Activated CD4-positive, alpha-beta T cell treated with anti-CD3 and anti-CD28 coated beads, Interleukin-2, Interleukin-6, amounts not matched to agents 100 ng/mL and 50 ng/mL, durations not matched to agents 16 hours and 8 hours (primary cell): ENCODE measurements around the gene MORC1.

Source experiments
- DNase-seq: peaks from one replicate; pipeline ENCODE4 v3.0.0-alpha.2; 2020

Gene MORC1

DNA sequence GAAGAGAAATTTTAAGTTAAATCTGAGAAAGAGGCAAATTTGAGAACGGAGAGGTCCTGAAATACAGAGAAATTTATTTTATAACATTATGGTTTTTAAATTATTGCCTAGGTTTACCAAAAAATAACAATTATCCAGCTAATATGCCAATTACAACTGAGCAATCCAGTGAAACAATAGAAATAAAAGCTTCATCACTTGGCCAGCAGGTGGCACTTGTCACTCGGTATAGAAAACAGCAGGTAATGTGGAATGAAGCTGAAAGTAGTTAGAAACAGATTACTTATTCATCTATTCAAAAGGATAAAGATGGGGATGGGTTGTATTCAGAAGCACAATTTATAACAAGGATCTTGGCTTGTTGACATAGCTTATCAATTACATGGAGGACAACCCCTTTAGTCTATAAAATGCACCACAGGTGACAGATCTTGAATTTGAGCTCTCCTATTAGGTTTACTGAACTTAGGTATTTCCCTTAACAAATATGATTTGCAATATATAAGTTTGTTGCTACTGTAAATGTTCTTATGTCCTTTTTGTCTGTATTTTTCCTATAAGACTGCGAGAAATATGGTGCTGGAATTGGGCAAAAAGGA, 94.2 kb downstream of the MORC1 start:
- peak; percentile 48 for DNase-seq

DNA sequence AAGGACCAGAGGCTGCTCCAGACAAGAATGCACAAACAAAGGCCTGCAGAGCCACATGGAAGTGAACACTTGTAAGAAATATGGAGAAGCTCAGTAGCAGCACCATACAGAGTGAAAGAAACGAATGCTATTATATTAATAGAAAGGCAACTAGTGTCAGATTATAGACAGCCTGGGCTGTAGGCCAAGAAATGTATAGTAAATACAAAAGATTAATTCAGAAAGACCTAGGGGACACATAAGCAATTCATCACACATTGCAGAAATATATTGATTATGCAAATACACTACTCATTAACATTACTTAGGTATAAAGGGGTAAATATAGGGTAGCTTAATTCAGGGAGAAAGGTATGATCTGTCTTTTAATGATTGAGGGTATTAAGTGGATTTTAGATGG, 94.8 kb downstream of the MORC1 start:
- DNase-seq, result no peak

DNA sequence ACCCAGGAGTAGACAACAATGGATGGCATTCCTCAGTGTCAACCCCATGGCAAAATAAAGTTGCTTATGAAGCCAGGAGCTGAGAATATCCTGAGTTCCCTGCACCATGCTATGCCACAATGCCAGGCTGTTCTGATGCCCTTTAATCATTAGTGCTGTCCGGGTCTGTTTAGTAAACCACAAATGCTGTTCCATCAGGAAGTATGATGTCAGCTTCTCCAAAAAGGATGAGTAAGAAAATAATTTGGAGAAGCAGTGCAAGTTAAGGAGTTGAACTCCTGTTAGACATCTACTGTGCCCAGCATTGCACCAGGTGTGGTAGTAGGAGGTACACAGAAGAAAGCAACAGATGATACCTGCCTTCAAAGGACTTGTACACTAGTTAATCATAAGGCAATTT, 96.4 kb downstream of the MORC1 start:
- DNase-seq, result no peak

- DNase-seq, result no peak
Measured at GRCh38 chr3:109018828-109019227, 99.1 kb downstream of the MORC1 start.

DNA sequence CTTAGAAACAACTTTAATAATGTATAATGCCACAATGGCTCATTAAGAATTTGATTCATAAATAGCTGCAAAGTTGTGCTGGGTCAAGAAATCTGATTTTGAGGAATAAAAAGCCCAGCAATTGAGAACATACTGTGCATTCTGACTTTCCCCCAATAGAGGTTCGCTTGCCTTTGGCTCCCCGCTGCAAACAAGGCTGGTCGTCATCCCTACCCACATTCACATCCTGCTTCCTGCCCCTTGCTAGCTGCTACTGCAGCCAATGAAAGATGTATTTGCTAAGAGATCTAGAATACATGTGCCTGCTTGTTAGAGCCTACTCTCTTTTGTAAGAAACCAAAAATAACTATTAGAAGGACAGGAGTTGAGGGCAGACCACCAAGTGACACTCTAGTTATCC, 112.5 kb downstream of the MORC1 start:
- no peak for DNase-seq

DNA sequence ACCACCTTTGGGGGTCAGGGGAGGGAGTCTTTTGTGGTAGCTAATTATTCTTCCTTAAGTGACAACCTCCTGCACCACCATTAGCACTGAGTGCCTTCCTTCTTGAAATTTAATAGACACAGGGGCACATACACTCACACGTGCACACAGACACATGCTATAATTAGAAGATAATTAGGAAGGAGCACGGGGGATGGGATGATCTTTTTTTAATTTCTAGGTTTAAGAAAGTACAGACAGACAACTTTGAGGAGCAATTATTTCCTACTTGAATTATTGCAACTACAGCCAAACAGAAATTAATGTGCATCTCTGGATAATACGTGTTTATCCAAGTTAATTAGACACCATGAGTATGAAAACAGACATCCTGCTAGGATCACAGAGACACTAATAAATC, 119.5 kb downstream of the MORC1 start:
- DNase-seq, result no peak

GRCh38 chr3:108985844-108986243, 132.1 kb downstream of the MORC1 start:
- no peak for DNase-seq

DNA sequence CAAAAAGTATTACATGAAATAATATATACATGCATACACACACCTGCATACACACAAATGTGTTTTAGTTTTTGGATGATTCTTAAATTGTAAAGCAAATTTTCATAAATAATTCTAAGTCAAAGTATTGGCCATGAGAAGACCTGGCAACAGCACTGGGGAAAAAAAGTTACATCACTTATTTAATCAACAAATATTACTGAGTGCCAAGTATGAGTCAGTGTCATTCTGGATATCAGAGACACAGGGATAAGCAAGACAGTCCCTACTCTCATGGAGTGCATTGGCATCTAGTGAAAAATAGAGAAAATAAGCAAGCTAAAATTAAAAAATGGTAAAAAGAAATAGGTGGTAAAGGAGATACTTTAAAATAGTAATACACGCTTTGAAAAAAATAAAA, 134.9 kb downstream of the MORC1 start:
- no peak for DNase-seq

DNA sequence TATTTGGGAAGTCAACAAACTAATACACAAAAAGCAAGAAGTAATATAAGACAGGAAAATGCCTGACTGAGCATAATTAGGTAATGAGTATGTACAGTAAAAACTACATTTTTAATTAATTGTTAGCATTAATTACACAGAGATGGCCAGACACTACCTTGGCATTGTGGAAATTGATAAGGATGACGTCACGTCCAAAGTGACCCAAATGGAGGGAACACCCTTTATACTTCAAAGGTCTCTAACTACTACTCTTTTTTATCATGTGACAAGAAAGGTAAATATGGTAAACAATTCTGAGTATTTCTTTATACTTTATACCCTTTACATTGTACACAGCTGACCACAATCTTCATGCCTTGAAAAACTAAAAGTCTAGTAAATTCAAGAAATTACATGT, 141.9 kb downstream of the MORC1 start:
- DNase-seq, result no peak

GRCh38 chr3:108973019-108973418, 144.9 kb downstream of the MORC1 start:
- no peak for DNase-seq

DNA sequence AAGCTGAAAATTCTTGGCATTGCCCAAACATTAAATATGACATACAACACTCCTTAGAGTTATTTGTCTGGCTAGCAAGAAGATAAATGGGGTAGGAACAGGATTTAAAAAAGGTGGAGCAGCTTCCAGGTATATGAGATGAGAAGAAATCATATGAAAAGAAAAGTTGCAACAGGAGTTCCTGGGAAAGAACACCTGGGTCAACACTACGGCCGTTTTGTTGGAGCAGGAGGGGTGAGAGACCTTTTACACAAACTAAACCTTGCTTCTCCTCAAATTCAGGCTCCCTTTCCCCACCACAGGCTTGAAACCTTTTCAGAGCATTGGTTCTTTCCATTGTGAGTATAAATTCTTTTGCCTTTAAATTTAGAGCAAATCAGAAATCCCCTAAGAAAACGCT, 145.5 kb downstream of the MORC1 start:
- DNase-seq, result no peak

DNA sequence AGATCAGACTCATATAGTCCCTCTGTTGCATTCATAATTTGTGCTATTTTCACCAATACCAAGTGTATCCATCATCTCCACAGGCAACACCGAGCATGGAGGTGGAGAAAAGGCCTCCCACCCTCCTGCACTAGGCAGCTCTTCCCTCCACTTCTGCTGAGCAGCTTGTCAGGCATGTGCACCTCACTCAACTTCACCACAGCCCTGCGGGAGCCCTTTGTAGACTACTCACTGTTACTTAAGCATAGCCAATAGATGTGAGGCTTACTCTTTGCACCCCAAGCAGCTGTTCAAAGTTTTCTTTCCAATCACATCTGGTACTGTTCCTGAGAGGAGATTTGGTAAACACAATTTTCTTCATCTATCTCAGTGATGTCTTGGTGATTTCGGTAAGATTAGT, 147.4 kb downstream of the MORC1 start:
- DNase-seq, result no peak

- peak; percentile 15 for DNase-seq
Measured at GRCh38 chr3:108966773-108967172, 151.2 kb downstream of the MORC1 start.

DNA sequence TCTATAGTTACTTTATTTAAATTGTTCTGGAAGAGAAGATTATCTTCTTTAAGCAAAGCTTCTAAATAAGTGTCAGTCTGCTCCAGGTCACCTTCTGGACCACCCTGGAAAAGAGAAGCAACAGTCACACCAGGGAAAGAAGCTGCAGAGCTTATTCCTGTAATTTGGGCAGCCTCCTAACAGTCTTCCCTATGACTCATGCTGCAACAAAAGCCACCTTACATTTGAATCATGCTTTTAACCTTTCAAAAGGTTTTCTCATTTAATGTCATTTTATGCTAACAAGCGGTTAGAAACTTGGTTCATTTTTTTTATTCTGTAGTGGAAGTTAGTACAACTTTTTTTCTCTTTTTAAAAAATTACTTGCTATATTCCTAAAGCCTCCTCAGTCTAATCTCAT, 158.9 kb downstream of the MORC1 start:
- peak; percentile 4 for DNase-seq

GRCh38 chr3:108953700-108954099, 164.2 kb downstream of the MORC1 start, which contains the start of gene GUCA1C:
Gene GUCA1C (minus strand): TSS chr3:108953879. CDS start chr3:108953762, 117 bp downstream.
- no peak for DNase-seq

DNA sequence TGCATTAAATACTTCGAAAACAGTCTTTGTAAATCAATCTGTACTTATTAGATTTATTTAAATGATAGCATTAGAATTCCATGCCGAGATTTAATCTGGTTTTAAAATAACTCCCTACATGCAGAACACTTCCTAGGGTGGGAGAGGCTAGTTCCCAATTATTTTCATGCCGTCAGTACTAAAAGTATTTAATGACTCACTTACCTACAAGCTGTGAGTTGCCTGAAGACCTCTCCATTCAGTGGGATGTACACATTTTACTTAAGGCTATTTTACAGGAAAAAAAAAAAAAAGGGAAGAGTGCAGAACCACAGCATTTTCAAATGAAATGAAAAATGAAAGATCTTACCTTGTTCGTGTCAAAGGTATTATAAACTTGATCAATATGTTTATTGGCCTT, 164.7 kb downstream of the MORC1 start:
- no peak for DNase-seq

DNA sequence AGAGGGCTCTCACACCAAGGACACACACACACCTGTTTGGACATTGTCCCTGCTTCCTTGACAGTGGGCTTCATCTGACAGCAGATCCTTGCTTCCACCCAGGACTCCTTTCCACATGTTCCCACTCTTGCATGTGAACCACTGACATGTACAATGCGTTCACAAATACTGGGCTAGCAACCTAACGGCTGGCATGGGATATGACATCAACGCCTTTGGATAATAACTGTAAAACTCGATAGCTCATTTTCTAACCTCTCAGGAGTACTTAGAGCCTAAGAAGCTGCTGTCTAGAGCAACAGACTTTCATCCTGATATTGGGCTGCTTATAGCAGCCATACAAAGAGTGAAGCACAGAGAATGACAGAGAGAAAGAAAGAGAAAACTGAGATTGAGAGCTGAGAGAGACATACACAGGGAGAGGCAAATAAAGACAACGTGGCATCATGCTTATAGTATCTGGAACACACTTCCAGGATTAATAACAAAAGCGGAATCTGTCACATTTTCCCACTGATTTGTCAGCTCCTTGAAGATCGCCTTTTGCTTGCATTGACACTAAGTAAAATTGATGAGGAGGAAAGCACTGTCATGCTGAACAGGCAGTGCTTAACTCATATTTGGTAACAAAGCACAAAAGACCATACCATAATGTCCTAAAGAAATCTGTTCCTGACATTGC, 166.0 kb downstream of the MORC1 start:
- DNase-seq, result no peak

DNA sequence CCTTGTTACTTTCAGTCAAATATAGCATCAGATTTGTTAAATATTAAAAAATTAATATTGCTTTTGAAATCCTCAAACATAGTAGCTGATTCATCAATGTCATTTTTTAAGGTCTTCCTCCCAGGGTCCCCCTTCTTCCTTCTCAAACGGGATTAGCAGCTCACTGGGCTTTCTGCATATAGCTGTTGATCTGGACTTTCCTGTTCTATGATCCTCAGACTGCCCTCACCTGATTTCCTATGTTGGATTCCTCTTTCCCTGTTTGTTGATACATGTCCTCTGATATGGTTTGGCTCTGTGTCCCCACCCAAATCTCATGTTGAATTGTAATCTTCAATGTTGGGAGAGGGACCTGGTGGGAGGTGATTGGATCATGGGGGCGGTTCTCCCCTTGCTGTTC, 170.1 kb downstream of the MORC1 start:
- no peak for DNase-seq

- no peak for DNase-seq
Measured at GRCh38 chr3:108946292-108947285, 171.3 kb downstream of the MORC1 start.

GRCh38 chr3:108940568-108941263, 177.2 kb downstream of the MORC1 start:
- no peak for DNase-seq

GRCh38 chr3:108940166-108940565, 177.8 kb downstream of the MORC1 start:
- DNase-seq, result no peak

- DNase-seq, result no peak
Measured at GRCh38 chr3:108936924-108937689, 180.8 kb downstream of the MORC1 start.
